Parathyroid adenoma (tissue), 2 donors: Measurements from ENCODE around the gene ITPKC.

ENCODE experiments used
- H2AFZ ChIP-seq: fragments of 300-600 bp; sonication (generic); one replicate; pipeline ENCODE4 v1.7.0; 2017; ENCODE audit warnings: antibody characterized with exemption, mild to moderate bottlenecking
- H3K27ac ChIP-seq: fragments of 300-600 bp; sonication (generic); one replicate; pipeline ENCODE4 v1.7.0; 2017
- H3K27me3 ChIP-seq: fragments of 300-600 bp; sonication (generic); one replicate; pipeline ENCODE4 v1.7.0; 2017; ENCODE audit warnings: low read length; ENCODE audit not compliant: control insufficient read depth, insufficient read depth
- H3K36me3 ChIP-seq: fragments of 300-600 bp; sonication (generic); one replicate; pipeline ENCODE4 v1.7.0; 2017; ENCODE audit warnings: low read length; ENCODE audit not compliant: control insufficient read depth, insufficient read depth
- H3K4me1 ChIP-seq: fragments of 300-600 bp; sonication (generic); one replicate; pipeline ENCODE4 v1.7.0; 2017; ENCODE audit warnings: control low read depth
- H3K4me2 ChIP-seq: fragments of 300-600 bp; sonication (generic); one replicate; pipeline ENCODE4 v1.7.0; 2017; ENCODE audit warnings: low read length
- H3K4me3 ChIP-seq: fragments of 300-600 bp; sonication (generic); one replicate; pipeline ENCODE4 v1.7.0; 2017; ENCODE audit warnings: low read depth, low read length
- H3K79me2 ChIP-seq: fragments of 300-600 bp; sonication (generic); one replicate; pipeline ENCODE4 v1.7.0; 2017; ENCODE audit warnings: control low read depth
- H3K9ac ChIP-seq: fragments of 300-600 bp; sonication (generic); one replicate; pipeline ENCODE4 v1.7.0; 2017; ENCODE audit warnings: mild to moderate bottlenecking
- H3K9me3 ChIP-seq: fragments of 300-600 bp; sonication (generic); one replicate; pipeline ENCODE4 v1.7.0; 2017; ENCODE audit warnings: low read length; ENCODE audit not compliant: control insufficient read depth
- TF ChIP-seq, protein P1 (sequence below): fragments of 300-600 bp; sonication (generic); IDR thresholded peaks from one replicate; pipeline ENCODE4 v1.7.0; 2017; ENCODE audit warnings: antibody characterized with exemption, mild to moderate bottlenecking
- donor health status: primary hyperparathyroidism.

ITPKC gene

DNA sequence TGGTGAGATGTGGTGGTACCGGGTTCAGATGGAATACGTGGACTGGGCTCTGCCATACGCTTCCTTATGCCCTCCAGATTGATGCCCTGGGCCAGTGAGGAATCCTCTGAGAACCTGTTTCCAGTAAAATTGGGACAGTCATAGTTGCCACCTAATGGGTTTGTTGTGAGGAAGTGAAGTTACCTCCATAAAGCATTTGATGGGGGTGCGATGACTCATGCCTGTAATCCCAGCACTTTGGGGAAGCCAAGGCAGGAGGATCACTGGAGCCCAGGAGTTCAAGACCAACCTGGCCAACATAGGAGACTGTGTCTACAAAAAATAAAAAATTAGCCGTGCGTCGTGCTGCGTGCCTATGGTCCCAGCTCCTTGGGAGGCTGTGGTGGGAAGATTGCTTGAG lies 38.9 kb downstream of the ITPKC start:
- no peak overlapping the region for H3K4me2 ChIP-seq
- peaks cover 32% of the 10 kb centered on the region for H3K79me2 ChIP-seq
- H3K27ac ChIP-seq: no peak overlapping the region
- H3K4me3 ChIP-seq: no peak overlapping the region
- H3K27me3 ChIP-seq: no peaks in the 10 kb centered on the region
- TF ChIP-seq, protein P1, sequence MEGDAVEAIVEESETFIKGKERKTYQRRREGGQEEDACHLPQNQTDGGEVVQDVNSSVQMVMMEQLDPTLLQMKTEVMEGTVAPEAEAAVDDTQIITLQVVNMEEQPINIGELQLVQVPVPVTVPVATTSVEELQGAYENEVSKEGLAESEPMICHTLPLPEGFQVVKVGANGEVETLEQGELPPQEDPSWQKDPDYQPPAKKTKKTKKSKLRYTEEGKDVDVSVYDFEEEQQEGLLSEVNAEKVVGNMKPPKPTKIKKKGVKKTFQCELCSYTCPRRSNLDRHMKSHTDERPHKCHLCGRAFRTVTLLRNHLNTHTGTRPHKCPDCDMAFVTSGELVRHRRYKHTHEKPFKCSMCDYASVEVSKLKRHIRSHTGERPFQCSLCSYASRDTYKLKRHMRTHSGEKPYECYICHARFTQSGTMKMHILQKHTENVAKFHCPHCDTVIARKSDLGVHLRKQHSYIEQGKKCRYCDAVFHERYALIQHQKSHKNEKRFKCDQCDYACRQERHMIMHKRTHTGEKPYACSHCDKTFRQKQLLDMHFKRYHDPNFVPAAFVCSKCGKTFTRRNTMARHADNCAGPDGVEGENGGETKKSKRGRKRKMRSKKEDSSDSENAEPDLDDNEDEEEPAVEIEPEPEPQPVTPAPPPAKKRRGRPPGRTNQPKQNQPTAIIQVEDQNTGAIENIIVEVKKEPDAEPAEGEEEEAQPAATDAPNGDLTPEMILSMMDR: no peak
- no peaks in the 10 kb centered on the region for H3K4me1 ChIP-seq
- H3K36me3 ChIP-seq: no peaks in the 10 kb centered on the region
- H3K9ac ChIP-seq: no peak overlapping the region
- no peak overlapping the region for H2AFZ ChIP-seq
- no peaks in the 10 kb centered on the region for H3K9me3 ChIP-seq

DNA sequence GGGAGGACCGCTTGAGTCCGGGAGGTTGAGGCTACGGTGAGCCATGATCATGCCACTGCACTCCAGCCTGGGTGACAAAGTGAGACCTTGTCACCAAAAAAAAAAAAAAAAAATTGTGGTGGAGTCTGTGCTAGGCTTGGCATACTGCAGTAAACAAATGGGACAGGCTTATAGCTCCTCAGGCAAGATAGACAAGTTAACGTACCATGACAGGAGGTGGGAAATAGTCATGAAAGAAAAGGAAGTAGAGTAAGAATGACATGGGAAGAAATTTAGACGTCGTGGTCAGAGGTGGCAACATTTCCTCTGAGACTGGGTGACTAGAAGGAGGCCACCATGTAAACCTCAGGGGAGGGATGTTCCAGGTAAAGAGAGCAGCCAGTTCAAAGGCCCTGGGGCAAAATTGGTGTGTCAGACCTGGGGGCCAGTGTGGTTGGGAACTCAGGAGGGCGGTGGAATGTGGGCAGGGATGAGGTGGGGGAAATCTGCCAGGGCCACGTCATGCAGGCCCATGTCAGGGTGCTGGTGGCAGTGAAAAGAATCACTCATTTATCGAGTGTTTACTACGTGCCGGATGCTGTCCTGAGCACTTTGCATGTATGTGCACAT lies 39.7 kb downstream of the ITPKC start:
- Histone ChIP-seq H3K4me2 (no peak overlapping the region), H2AFZ (no peak overlapping the region), H3K27ac (no peak overlapping the region), H3K36me3 (no peaks in the 10 kb centered on the region), H3K27me3 (no peaks in the 10 kb centered on the region), H3K9ac (no peak overlapping the region), H3K79me2 (peaks cover 28% of the 10 kb centered on the region), H3K9me3 (no peaks in the 10 kb centered on the region), H3K4me3 (no peak overlapping the region), H3K4me1 (no peaks in the 10 kb centered on the region)
- TF ChIP-seq, protein P1: no peak

DNA sequence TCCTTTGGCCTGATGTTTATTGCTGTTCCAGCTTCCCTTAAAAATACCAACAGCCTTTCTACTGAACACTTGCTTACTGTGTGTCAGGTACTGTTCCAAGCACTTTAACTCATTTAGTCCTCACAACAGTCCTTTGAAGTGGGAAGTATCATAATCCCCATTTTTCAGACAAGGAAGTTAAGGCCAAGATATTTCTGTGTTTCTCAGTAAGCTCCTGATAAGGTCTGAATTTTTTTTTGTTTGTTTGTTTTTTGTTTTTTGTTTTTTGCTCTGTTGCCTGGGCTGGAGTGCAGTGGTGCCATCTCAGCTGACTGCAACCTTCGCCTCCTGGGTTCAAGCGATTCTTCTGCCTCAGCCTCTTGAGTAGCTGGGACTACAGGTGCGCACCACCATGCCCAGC lies 41.6 kb downstream of the ITPKC start:
- no peak overlapping the region for H3K9ac ChIP-seq
- peaks cover 15% of the 10 kb centered on the region for H3K79me2 ChIP-seq
- H3K36me3 ChIP-seq: no peaks in the 10 kb centered on the region
- H2AFZ ChIP-seq: no peak overlapping the region
- TF ChIP-seq, protein P1: no peak
- H3K4me1 ChIP-seq: no peaks in the 10 kb centered on the region
- H3K27me3 ChIP-seq: no peaks in the 10 kb centered on the region
- H3K4me3 ChIP-seq: no peak overlapping the region
- no peak overlapping the region for H3K27ac ChIP-seq
- no peaks in the 10 kb centered on the region for H3K9me3 ChIP-seq
- H3K4me2 ChIP-seq: no peak overlapping the region

DNA sequence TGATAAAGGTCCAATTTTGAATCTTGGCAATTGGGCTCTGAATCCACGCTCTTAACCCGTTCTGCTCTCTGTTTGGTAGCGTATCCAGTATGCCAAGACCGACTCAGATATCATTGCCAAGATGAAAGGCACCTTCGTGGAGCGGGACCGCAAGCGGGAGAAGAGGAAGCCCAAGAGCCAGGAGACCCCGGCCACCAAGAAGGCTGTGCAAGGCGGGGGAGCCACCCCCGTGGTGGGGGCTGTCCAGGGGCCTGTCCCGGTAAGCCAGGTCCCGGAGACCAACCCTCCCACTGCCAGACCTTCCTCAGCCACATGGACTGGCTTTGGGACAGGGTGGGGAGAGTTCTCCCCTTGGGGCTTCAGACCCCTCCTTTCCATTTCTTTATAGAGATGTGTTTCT lies 42.4 kb downstream of the ITPKC start:
- TF ChIP-seq, protein P1: no peak
- Histone ChIP-seq H3K9ac (no peak overlapping the region), H3K4me1 (no peaks in the 10 kb centered on the region), H3K79me2 (peaks cover 9% of the 10 kb centered on the region), H3K4me2 (no peak overlapping the region), H3K27me3 (no peaks in the 10 kb centered on the region), H3K36me3 (no peaks in the 10 kb centered on the region), H3K4me3 (no peak overlapping the region), H2AFZ (no peak overlapping the region), H3K27ac (no peak overlapping the region), H3K9me3 (no peaks in the 10 kb centered on the region)

DNA sequence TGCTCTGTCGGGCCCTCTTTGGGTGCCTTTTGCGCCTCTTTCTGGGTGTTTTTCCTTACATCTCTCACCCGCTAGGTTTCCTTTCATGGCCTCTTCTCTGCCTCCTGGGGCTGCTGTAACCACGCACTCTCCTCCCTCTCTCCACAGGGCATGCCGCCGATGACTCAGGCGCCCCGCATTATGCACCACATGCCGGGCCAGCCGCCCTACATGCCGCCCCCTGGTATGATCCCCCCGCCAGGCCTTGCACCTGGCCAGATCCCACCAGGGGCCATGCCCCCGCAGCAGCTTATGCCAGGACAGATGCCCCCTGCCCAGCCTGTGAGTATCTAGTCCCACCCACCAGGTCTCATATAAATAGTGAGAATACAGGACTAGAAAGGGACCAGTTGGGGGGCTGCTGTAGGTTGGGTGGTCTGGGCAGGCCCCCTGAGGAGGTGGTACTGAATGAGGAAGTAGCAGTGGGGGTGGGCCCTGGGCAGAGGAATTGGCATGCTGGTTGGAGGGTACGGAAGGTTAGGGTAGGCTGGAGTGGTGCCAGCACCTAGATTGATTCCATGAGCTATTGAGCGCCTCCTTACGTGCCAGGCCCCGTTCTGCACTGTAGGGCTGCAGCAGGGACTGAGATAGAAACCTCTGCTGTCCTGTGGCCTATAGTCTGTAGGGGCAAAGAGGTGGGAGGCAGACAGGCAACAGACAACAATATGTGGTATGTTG lies 46.0 kb downstream of the ITPKC start:
- Histone ChIP-seq H2AFZ (no peak overlapping the region), H3K9ac (no peak overlapping the region), H3K4me2 (no peak overlapping the region), H3K4me1 (no peaks in the 10 kb centered on the region), H3K36me3 (no peaks in the 10 kb centered on the region), H3K27ac (no peak overlapping the region), H3K79me2 (no peaks in the 10 kb centered on the region), H3K4me3 (no peak overlapping the region), H3K27me3 (no peaks in the 10 kb centered on the region), H3K9me3 (no peaks in the 10 kb centered on the region)
- TF ChIP-seq, protein P1: no peak
